Lung (tissue), 12 donors: Measurements from ENCODE around the gene CGNL1. TPM values are rescaled to one million over a fixed set of nuclear protein-coding genes. Genes with fewer than 3 reads are reported as not detected.

Source experiments
- ATAC-seq: fragments of 200-7000 bp; cut with Tn5 transposase; one replicate; pipeline ENCODE4 v1.9.1; 2020; ENCODE audit warnings: moderate number of reproducible peaks; ENCODE audit not compliant: insufficient read depth, low FRiP score
- DNase-seq, 3 donors: peaks; one replicate each; pipeline ENCODE4 v3.0.0-alpha.2; 2013 to 2017
- H3K27ac ChIP-seq, 2 donors: one replicate each; pipeline ENCODE4 v1.5.1; 2013; ENCODE audit warnings: mild to moderate bottlenecking in 2 of 2, moderate library complexity in 2 of 2, control low read depth in 1 of 2, inconsistent platforms in 1 of 2, low read depth in 1 of 2, low read length in 1 of 2
- H3K27me3 ChIP-seq, 3 donors: one replicate each; pipeline ENCODE4 v1.5.1; 2013; ENCODE audit warnings: low read length in 2 of 3; ENCODE audit not compliant: control insufficient read depth in 3 of 3, insufficient read depth in 3 of 3
- H3K36me3 ChIP-seq, 4 donors: one replicate each; pipeline ENCODE4 v1.5.1; 2013; ENCODE audit warnings: low read length in 4 of 4, mild to moderate bottlenecking in 1 of 4, moderate library complexity in 1 of 4; ENCODE audit not compliant: control insufficient read depth in 4 of 4, insufficient read depth in 4 of 4
- H3K4me1 ChIP-seq, 5 donors: one replicate each; pipeline ENCODE4 v1.5.1; 2013; ENCODE audit warnings: low read length in 5 of 5, mild to moderate bottlenecking in 2 of 5, moderate library complexity in 1 of 5; ENCODE audit not compliant: control insufficient read depth in 5 of 5, insufficient read depth in 5 of 5
- H3K4me3 ChIP-seq: one replicate; pipeline ENCODE4 v1.5.1; 2013; ENCODE audit warnings: mild to moderate bottlenecking, control low read depth, moderate library complexity
- H3K9ac ChIP-seq, 2 donors: one replicate each; pipeline ENCODE4 v1.5.1; 2013; ENCODE audit warnings: low read length in 2 of 2, control low read depth in 1 of 2; ENCODE audit not compliant: insufficient read depth in 1 of 2
- H3K9me3 ChIP-seq, 4 donors: one replicate each; pipeline ENCODE4 v1.5.1; 2013; ENCODE audit warnings: low read length in 3 of 4, mild to moderate bottlenecking in 1 of 4, moderate library complexity in 1 of 4; ENCODE audit not compliant: control insufficient read depth in 4 of 4, insufficient read depth in 3 of 4
- CTCF ChIP-seq: IDR thresholded peaks from 2 replicates; pipeline ENCODE4 v1.5.1; 2012; ENCODE audit warnings: mild to moderate bottlenecking; ENCODE audit errors: control extremely low read depth, extremely low read depth
- WGBS, 2 donors: extraction: QIAGEN DNeasy Blood & Tissue Kit; methylation state at CpG; one replicate each; pipeline ENCODE4 v1.1.7; 2013; 5-methylcytosine and 5-hydroxymethylcytosine counted together
- polyA plus RNA-seq, 2 donors: library from polyadenylated mRNA; stranded (reverse); fragments of 200-250 nt; gene quantifications; one replicate each; pipeline ENCODE4 v1.2.1, GENCODE V29; 2013
- total RNA-seq, 2 donors: library from RNA; depleted of rRNA in 1 of 2; stranded (reverse); fragments of >200 nt in 1 of 2; gene quantifications; one replicate each; pipeline ENCODE4 v1.2.1, GENCODE V29; 2014 to 2021
- donor health status: control.
- donor health status: control.
- donor health status: Bipolar disorder and iron deficiency.
- donor health status: healthy.
- donor health status: DM: yes; HTN: yes; CAD: no.

Gene CGNL1
- total and polyA plus RNA-seq, 4 donors = 9.0 to 42.5 (median 22.9) TPM

GRCh38 chr15:57334257-57334656 is 42.0 kb upstream of the CGNL1 start:
- Histone ChIP-seq H3K9ac (no peak overlapping the region), H3K4me1 (peaks cover 0 to 11% (median 0%) of the 10 kb centered on the region in 5 donors), H3K27ac (peak overlapping the region in 1 of 2 donors; percentile 7), H3K27me3 (no peaks in the 10 kb centered on the region), H3K4me3 (no peak overlapping the region), H3K36me3 (no peaks in the 10 kb centered on the region), H3K9me3 (no peaks in the 10 kb centered on the region)
- WGBS, 2 donors = 52 to 67% methylated on average over 12 of the region's 12 CpGs
- no peak for TF ChIP-seq CTCF
- ATAC-seq = peak; percentile 46
- peak in 1 of 3 donors; percentile 30 for DNase-seq

- Histone ChIP-seq H3K9me3 (no peaks in the 10 kb centered on the region), H3K9ac (no peak overlapping the region), H3K27me3 (no peaks in the 10 kb centered on the region), H3K4me1 (peaks cover 0 to 11% (median 0%) of the 10 kb centered on the region in 5 donors), H3K36me3 (no peaks in the 10 kb centered on the region), H3K4me3 (no peak overlapping the region), H3K27ac (no peak overlapping the region)
- no peak for TF ChIP-seq CTCF
- DNase-seq (no peak), ATAC-seq (no peak)
- 78 to 79% methylated on average over 6 of the region's 6 CpGs for WGBS, 2 donors
Observed at GRCh38 chr15:57335293-57335715, 41.0 kb upstream of the CGNL1 start.

- no peaks in the 10 kb centered on the region for H3K36me3 ChIP-seq
- H3K27me3 ChIP-seq = no peaks in the 10 kb centered on the region
- no peak for DNase-seq
- WGBS, 2 donors = 71 to 76% methylated on average over 7 of the region's 7 CpGs
- no peak overlapping the region for H3K9ac ChIP-seq
- no peak for ATAC-seq
- no peak for TF ChIP-seq CTCF
- no peaks in the 10 kb centered on the region for H3K9me3 ChIP-seq
- H3K27ac ChIP-seq = no peak overlapping the region
- H3K4me3 ChIP-seq = no peak overlapping the region
- peaks cover 0 to 11% (median 0%) of the 10 kb centered on the region in 5 donors for H3K4me1 ChIP-seq
Observed at GRCh38 chr15:57335719-57336118, 40.6 kb upstream of the CGNL1 start.

- no peaks in the 10 kb centered on the region for H3K9me3 ChIP-seq
- no peak overlapping the region for H3K4me3 ChIP-seq
- no peak for ATAC-seq
- no peaks in the 10 kb centered on the region for H3K27me3 ChIP-seq
- no peak for TF ChIP-seq CTCF
- peaks cover 0 to 11% (median 0%) of the 10 kb centered on the region in 5 donors for H3K4me1 ChIP-seq
- H3K27ac ChIP-seq = peak overlapping the region; percentile 15 to 29
- no peak overlapping the region for H3K9ac ChIP-seq
- 44 to 55% methylated on average over 15 of the region's 15 CpGs for WGBS, 2 donors
- DNase-seq = peak; percentile 34 to 62 (median 57)
- no peaks in the 10 kb centered on the region for H3K36me3 ChIP-seq
Observed at GRCh38 chr15:57337868-57338411, 38.4 kb upstream of the CGNL1 start.
